GM12878 (cell line): ENCODE data around the gene LIF. TPM values are rescaled to one million over a fixed set of nuclear protein-coding genes. Genes with fewer than 3 reads are reported as not detected.

Experiments used
- ATAC-seq: fragments of 200-7000 bp; cut with Tn5 transposase; 3 replicates; pipeline ENCODE4 v1.9.1; 2020; ENCODE audit warnings: mild to moderate bottlenecking, moderate library complexity
- BruUV-seq: library from RNA; stranded (reverse); fragments of 400-500 nt; replicated peaks from 2 replicates; lab custom pipeline; 2021; lab: Mats Ljungman, UMichigan
- CTCF ChIA-PET: fragments of 300-600 bp; sonication (Branson Sonifier 250); formaldehyde crosslinking; extraction: SDS; loops from one replicate; lab custom pipeline; 2021; ENCODE audit warnings: inconsistent platforms; lab: Yijun Ruan, JAX
- POLR2A ChIA-PET: fragments of 350-600 bp; formaldehyde crosslinking; extraction: SDS; loops from one replicate; lab custom pipeline; 2021; ENCODE audit warnings: inconsistent platforms; lab: Charles Lee
- RAD21 ChIA-PET: fragments of 300-600 bp; sonication (Branson Sonifier 250); formaldehyde crosslinking; loops from one replicate; lab custom pipeline; 2023; ENCODE audit warnings: antibody characterized with exemption; ENCODE audit not compliant: unreplicated experiment; lab: Charles Lee
- SMC1A ChIA-PET: fragments of 300-600 bp; sonication (Branson Sonifier 250); formaldehyde crosslinking; loops from one replicate; lab custom pipeline; 2023; ENCODE audit not compliant: unreplicated experiment, uncharacterized antibody; lab: Charles Lee
- DNase-seq: peaks from one replicate; pipeline ENCODE4 v3.0.0-alpha.2; 2011; ENCODE audit warnings: low read depth, low spot score
- FAIRE-seq: peaks from 3 replicates; lab custom pipeline; 2011; peaks lifted over from hg19 to GRCh38; lab: Jason Lieb, UNC
- H2AFZ ChIP-seq: 2 replicates; pipeline ENCODE4 v1.6.0; 2011; ENCODE audit warnings: low read depth, low read length, control low read depth; ENCODE audit not compliant: control insufficient read depth
- H3K27ac ChIP-seq: 2 replicates; pipeline ENCODE4 v1.5.1; 2011; ENCODE audit warnings: control low read depth; ENCODE audit not compliant: control insufficient read depth, insufficient read depth
- H3K27me3 ChIP-seq, 2 experiments: replicated peaks in 1 of 2; 2 replicates each; pipeline versions ENCODE4 v1.6.0 to v1.6.1; 2011; ENCODE audit warnings: low read length in 1 of 2; ENCODE audit not compliant: control insufficient read depth in 2 of 2, insufficient read depth in 2 of 2
- H3K36me3 ChIP-seq, 2 experiments: 2 replicates each; pipeline ENCODE4 v1.5.1; 2011; ENCODE audit warnings: low read length in 1 of 2; ENCODE audit not compliant: control insufficient read depth in 2 of 2, insufficient read depth in 2 of 2
- H3K4me1 ChIP-seq: 2 replicates; pipeline ENCODE4 v1.6.1; 2011; ENCODE audit warnings: mild to moderate bottlenecking, low read length, moderate library complexity, mixed read lengths; ENCODE audit not compliant: control insufficient read depth, insufficient read depth
- H3K4me2 ChIP-seq: 2 replicates; pipeline ENCODE4 v1.6.0; 2011; ENCODE audit warnings: control low read depth; ENCODE audit not compliant: control insufficient read depth, insufficient read depth
- H3K4me3 ChIP-seq: fragments of 200-600 bp; sonication (generic); 2 replicates; pipeline ENCODE4 v1.5.1; 2016
- H3K79me2 ChIP-seq: 2 replicates; pipeline ENCODE4 v1.6.0; 2011; ENCODE audit warnings: low read length; ENCODE audit not compliant: control insufficient read depth, insufficient read depth
- H3K9ac ChIP-seq: 2 replicates; pipeline ENCODE4 v1.8.0; 2011; ENCODE audit warnings: low read length, control low read depth, mixed read lengths; ENCODE audit not compliant: control insufficient read depth, insufficient read depth
- H3K9me3 ChIP-seq: replicated peaks from 3 replicates; pipeline ENCODE4 v1.5.1; 2011; ENCODE audit warnings: mild to moderate bottlenecking, low read length; ENCODE audit not compliant: control insufficient read depth, insufficient read depth
- H4K20me1 ChIP-seq: 2 replicates; pipeline ENCODE4 v1.6.0; 2011; ENCODE audit not compliant: control insufficient read depth, insufficient read depth
- CHD2 ChIP-seq: IDR thresholded peaks from 2 replicates; pipeline ENCODE4 v1.6.1; 2011; ENCODE audit warnings: low read depth, low read length, improper control_type of control experiment, borderline replicate concordance
- EGR1 ChIP-seq, 2 experiments: IDR thresholded peaks; 1 replicate in 1 of 2; 2 replicates in 1 of 2; pipeline ENCODE4 v1.6.1; 2011 to 2012; ENCODE audit warnings: low read depth in 2 of 2, low read length in 2 of 2, borderline replicate concordance in 1 of 2, mild to moderate bottlenecking in 1 of 2, moderate library complexity in 1 of 2
- ETV6 ChIP-seq, 2 experiments: fragments of 450-650 bp in 1 of 2; IDR thresholded peaks in 1 of 2; conservative IDR thresholded peaks in 1 of 2; 2 replicates each; pipeline ENCODE4 v1.6.1; 2014; ENCODE audit warnings: antibody characterized with exemption in 1 of 2, borderline replicate concordance in 1 of 2, low read depth in 1 of 2, mild to moderate bottlenecking in 1 of 2, moderate library complexity in 1 of 2
- GABPA ChIP-seq: IDR thresholded peaks from 2 replicates; pipeline ENCODE4 v1.6.1; 2014; ENCODE audit warnings: antibody characterized with exemption, low read depth, mild to moderate bottlenecking, inconsistent platforms
- MYC ChIP-seq: IDR thresholded peaks from 2 replicates; pipeline ENCODE4 v1.6.1; 2011; ENCODE audit warnings: mild to moderate bottlenecking, low read length, moderate library complexity, inconsistent platforms; ENCODE audit not compliant: insufficient read depth, insufficient replicate concordance, insufficient read length, severe bottlenecking
- POLR2AphosphoS5 ChIP-seq: IDR thresholded peaks from 2 replicates; pipeline ENCODE4 v1.6.1; 2011; ENCODE audit warnings: mild to moderate bottlenecking, low read length, inconsistent platforms
- SPI1 ChIP-seq: IDR thresholded peaks from 2 replicates; pipeline ENCODE4 v1.6.1; 2011; ENCODE audit warnings: low read depth, mild to moderate bottlenecking, low read length, moderate library complexity, borderline replicate concordance; ENCODE audit not compliant: insufficient read depth
- WGBS: methylation state at CpG from one replicate; pipeline ENCODE4 v1.1.6; 2016; ENCODE audit warnings: low lambda C conversion rate; ENCODE audit not compliant: insufficient replicate concordance, insufficient coverage; ENCODE audit errors: missing lambda C conversion rate; 5-methylcytosine and 5-hydroxymethylcytosine counted together
- in situ Hi-C: fragments of 300-500 bp; cut with MboI; formaldehyde crosslinking; loops from 9 replicates; pipeline ENCODE4 v1.14.3; 2018; ENCODE audit warnings: mixed read lengths
- intact Hi-C: fragments of 100-400 bp; cut with micrococcal nuclease; formaldehyde crosslinking; loops from one replicate; pipeline ENCODE4 v1.14.2; 2022; ENCODE audit not compliant: unreplicated experiment
- polyA plus RNA-seq, 11 experiments: library from polyadenylated mRNA; depleted of rRNA in 4 of 11; unstranded in 6 of 11; stranded (reverse) in 5 of 11; fragments of >200 nt; fragmentation: Nextera tagmentation in 4 of 11; fragmentation: Illumina TruSeq in 1 of 11; extraction: Ambion mirVana in 4 of 11; extraction: Trizol in 1 of 11; gene quantifications; 1 replicate in 1 of 11; 2 replicates in 10 of 11; pipeline versions ENCODE4 v1.2.1 to v1.2.3, GENCODE V29; 2011 to 2016; ENCODE audit warnings: inconsistent platforms in 2 of 11, missing spikeins in 2 of 11, low read depth in 1 of 11
- total RNA-seq, 4 experiments: library from RNA; depleted of rRNA in 3 of 4; stranded (reverse); fragments of >200 nt in 3 of 4; fragmentation: Illumina TruSeq in 1 of 4; extraction: Trizol in 1 of 4; gene quantifications; 2 replicates each; pipeline versions ENCODE4 v1.2.1 to v1.2.3, GENCODE V29; 2013 to 2021
- TF ChIP-seq, protein P1 (sequence below): IDR thresholded peaks from 2 replicates; pipeline ENCODE4 v1.6.1; 2012; ENCODE audit warnings: improper control_type of control experiment, low read depth, low read length; ENCODE audit not compliant: insufficient replicate concordance
- TF ChIP-seq, protein P2 (sequence below): IDR thresholded peaks from 2 replicates; pipeline ENCODE4 v1.6.1; 2012; ENCODE audit warnings: low read depth, low read length, improper control_type of control experiment
- TF ChIP-seq, protein P3 (sequence below): IDR thresholded peaks from 2 replicates; pipeline ENCODE4 v1.6.1; 2011; ENCODE audit warnings: low read depth, mild to moderate bottlenecking, low read length, moderate library complexity, borderline replicate concordance; ENCODE audit errors: extremely low read depth
- TF ChIP-seq, protein P4 (sequence below): fragments of 450-650 bp; IDR thresholded peaks from 2 replicates; pipeline ENCODE4 v1.6.1; 2017; ENCODE audit warnings: borderline replicate concordance

The LIF gene
- total and polyA plus RNA-seq, 10 of the 15 experiments (the other 5 are each of a cell fraction or from before 2014, with no cell fraction given) = 0.05 to 3.4 (median 0.97) TPM

DNA sequence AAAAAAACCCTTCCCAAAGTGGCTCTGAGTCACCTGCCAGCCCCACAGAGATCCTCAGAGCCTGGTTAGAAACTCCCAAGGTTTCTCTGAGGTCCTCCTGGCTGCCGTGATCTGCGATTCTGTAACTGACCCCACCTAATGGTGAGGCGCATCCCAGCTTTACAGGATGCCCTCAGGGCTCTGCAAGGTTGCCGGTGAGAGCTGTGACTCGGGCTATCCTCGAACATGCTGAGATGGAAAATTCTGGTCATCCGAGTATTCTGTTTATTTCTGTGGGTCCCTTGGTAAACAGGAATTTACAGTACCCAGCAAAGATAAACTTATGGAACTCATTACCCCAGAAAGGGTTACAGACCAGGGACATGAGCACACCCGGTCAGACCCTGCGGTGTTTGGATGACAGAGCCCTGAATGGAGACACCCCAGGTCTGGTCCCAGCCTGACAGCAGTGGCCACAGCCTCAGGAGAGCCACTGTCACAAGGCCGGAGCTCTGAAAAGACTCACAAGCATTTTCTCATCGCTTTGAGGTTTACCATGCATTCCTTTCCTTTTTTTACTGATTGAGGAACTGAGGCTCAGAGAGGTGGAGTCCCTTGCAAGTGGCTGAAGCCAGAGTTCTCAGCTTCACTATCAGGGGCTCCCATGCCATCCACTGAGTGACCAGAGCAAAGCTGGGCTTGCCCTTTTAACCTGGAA is 22.2 kb downstream of the LIF start (continued):
- TF ChIP-seq, protein P1, sequence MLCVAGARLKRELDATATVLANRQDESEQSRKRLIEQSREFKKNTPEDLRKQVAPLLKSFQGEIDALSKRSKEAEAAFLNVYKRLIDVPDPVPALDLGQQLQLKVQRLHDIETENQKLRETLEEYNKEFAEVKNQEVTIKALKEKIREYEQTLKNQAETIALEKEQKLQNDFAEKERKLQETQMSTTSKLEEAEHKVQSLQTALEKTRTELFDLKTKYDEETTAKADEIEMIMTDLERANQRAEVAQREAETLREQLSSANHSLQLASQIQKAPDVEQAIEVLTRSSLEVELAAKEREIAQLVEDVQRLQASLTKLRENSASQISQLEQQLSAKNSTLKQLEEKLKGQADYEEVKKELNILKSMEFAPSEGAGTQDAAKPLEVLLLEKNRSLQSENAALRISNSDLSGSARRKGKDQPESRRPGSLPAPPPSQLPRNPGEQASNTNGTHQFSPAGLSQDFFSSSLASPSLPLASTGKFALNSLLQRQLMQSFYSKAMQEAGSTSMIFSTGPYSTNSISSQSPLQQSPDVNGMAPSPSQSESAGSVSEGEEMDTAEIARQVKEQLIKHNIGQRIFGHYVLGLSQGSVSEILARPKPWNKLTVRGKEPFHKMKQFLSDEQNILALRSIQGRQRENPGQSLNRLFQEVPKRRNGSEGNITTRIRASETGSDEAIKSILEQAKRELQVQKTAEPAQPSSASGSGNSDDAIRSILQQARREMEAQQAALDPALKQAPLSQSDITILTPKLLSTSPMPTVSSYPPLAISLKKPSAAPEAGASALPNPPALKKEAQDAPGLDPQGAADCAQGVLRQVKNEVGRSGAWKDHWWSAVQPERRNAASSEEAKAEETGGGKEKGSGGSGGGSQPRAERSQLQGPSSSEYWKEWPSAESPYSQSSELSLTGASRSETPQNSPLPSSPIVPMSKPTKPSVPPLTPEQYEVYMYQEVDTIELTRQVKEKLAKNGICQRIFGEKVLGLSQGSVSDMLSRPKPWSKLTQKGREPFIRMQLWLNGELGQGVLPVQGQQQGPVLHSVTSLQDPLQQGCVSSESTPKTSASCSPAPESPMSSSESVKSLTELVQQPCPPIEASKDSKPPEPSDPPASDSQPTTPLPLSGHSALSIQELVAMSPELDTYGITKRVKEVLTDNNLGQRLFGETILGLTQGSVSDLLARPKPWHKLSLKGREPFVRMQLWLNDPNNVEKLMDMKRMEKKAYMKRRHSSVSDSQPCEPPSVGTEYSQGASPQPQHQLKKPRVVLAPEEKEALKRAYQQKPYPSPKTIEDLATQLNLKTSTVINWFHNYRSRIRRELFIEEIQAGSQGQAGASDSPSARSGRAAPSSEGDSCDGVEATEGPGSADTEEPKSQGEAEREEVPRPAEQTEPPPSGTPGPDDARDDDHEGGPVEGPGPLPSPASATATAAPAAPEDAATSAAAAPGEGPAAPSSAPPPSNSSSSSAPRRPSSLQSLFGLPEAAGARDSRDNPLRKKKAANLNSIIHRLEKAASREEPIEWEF = no peak
- TF ChIP-seq, protein P2, sequence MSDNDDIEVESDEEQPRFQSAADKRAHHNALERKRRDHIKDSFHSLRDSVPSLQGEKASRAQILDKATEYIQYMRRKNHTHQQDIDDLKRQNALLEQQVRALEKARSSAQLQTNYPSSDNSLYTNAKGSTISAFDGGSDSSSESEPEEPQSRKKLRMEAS = no peak
- TF ChIP-seq SPI1 = peak; percentile 89

DNA sequence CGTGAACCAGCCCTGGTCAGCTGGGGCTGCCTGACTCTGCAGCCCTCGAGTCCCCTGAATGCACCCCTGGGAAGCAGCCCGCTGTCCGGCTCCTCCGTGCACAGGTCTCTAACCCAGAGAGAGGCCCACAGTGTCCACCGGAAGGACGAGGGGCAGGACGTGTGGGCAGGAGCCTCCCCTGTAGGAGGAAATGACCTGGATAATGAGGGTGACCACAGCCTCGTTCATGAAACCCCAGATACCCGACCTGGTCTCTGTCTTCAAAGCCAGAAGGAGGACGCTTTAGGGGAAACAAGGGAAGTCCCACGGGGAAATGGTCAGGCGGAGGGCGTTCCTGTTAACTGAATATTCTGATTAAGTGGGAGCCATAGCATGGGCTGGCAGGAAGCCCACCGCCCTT is 23.3 kb downstream of the LIF start:
- no peak overlapping the region for H3K4me2 ChIP-seq
- no peak for TF ChIP-seq CHD2
- TF ChIP-seq GABPA = no peak
- TF ChIP-seq POLR2AphosphoS5 = no peak
- no peak for TF ChIP-seq EGR1 (IDR thresholded peaks at IDR 0.05; ENCODE audit: borderline replicate concordance in 1 of 2, low read depth in 2 of 2, low read length in 2 of 2)
- TF ChIP-seq ETV6 (conservative IDR thresholded peaks at IDR 0.05 in 1 of 2, IDR thresholded peaks at IDR 0.05 in 1 of 2; ENCODE audit: borderline replicate concordance in 1 of 2, low read depth in 1 of 2) = no peak
- TF ChIP-seq, protein P3, sequence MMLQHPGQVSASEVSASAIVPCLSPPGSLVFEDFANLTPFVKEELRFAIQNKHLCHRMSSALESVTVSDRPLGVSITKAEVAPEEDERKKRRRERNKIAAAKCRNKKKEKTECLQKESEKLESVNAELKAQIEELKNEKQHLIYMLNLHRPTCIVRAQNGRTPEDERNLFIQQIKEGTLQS = no peak
- TF ChIP-seq, protein P4, sequence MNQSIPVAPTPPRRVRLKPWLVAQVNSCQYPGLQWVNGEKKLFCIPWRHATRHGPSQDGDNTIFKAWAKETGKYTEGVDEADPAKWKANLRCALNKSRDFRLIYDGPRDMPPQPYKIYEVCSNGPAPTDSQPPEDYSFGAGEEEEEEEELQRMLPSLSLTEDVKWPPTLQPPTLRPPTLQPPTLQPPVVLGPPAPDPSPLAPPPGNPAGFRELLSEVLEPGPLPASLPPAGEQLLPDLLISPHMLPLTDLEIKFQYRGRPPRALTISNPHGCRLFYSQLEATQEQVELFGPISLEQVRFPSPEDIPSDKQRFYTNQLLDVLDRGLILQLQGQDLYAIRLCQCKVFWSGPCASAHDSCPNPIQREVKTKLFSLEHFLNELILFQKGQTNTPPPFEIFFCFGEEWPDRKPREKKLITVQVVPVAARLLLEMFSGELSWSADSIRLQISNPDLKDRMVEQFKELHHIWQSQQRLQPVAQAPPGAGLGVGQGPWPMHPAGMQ = no peak
- no peak for TF ChIP-seq MYC

More for the DNA sequence above, 23.3 kb downstream of the LIF start:
- no peak overlapping the region for H3K9ac ChIP-seq
- in situ Hi-C loops = no loop called here
- ChIA-PET RAD21 (no interaction called here), POLR2A (no interaction called here), SMC1A (no interaction called here), CTCF (no interaction called here)
- FAIRE-seq (no peak), DNase-seq (no peak), ATAC-seq (no peak)
- intact Hi-C loops = no loop called here
- no peak overlapping the region for H2AFZ ChIP-seq
- H3K4me3 ChIP-seq = no peak overlapping the region
- no peaks in the 10 kb centered on the region for H3K27me3 ChIP-seq
- no peaks in the 10 kb centered on the region for H4K20me1 ChIP-seq
- 44% methylated on average over 15 of the region's 15 CpGs for WGBS
- H3K36me3 ChIP-seq = no peaks in the 10 kb centered on the region
- H3K27ac ChIP-seq = no peak overlapping the region
- no TSS peak for BruUV-seq
- H3K79me2 ChIP-seq = no peaks in the 10 kb centered on the region
- H3K4me1 ChIP-seq = peaks cover 25% of the 10 kb centered on the region
- no peaks in the 10 kb centered on the region for H3K9me3 ChIP-seq
